ENCODE results near the gene CXCL10. TPM values are rescaled to one million over a fixed set of nuclear protein-coding genes. Genes with fewer than 3 reads are reported as not detected.
"Not testable (repeated sequence)": the region's sequence is repeated elsewhere in the genome, so short reads cannot be mapped to it uniquely, and the experiment has no call there.

Gene CXCL10
- total RNA-seq, 1 experiment from 2014 or later: not detected

DNA sequence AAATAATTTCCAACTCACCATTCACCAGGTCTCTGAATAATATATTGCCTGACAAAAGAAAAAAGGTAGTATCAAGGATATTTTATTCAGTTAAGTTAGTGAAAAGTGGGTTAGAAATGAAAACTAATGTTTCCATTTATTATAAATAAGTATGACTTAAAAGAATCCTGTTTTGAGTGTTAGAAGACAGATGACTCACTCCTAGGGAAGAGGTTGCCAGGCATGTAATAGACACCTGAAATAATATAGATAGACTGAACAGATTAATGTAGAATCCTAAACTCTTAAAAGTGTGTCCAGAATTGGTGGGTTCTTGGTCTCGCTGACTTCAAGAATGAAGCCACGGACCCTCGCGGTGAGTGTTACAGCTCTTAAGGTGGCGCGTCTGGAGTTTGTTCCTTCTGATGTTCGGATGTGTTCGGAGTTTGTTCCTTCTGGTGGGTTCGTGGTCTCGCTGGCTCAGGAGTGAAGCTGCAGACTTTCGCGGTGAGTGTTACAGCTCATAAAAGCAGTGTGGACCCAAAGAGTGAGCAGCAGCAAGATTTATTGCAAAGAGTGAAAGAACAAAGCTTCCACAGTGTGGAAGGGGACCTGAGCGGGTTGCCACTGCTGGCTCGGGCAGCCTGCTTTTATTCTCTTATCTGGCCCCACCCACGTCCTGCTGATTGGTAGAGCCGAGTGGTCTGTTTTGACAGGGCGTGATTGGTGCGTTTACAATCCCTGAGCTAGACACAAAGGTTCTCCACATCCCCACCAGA lies 19.1 kb upstream of the CXCL10 start:
- H3K27me3 ChIP-seq (ENCODE audit: control insufficient read depth, insufficient read depth, low read length); H3K4me1 ChIP-seq (ENCODE audit: control insufficient read depth, insufficient read depth, low read length); H3K4me3 ChIP-seq (ENCODE audit: low read depth in 2 of 2, low read length in 2 of 2); H3K9me3 ChIP-seq (ENCODE audit: control insufficient read depth, insufficient read depth, low read depth, low read length); ATAC-seq; in situ Hi-C loops (cut with HindIII; ENCODE audit: low pct_unique_long_range_greater_than_20kb, low sequenced_read_pairs); H3K36me3 ChIP-seq (ENCODE audit: control insufficient read depth, insufficient read depth, low read length); intact Hi-C loops (cut with micrococcal nuclease; ENCODE audit: unreplicated experiment); H3K27ac ChIP-seq (ENCODE audit: low read length); DNase-seq (ENCODE audit: low read depth, low spot score); BruUV-seq (replicated peaks); CTCF ChIA-PET; POLR2A ChIA-PET: not testable (repeated sequence)

DNA sequence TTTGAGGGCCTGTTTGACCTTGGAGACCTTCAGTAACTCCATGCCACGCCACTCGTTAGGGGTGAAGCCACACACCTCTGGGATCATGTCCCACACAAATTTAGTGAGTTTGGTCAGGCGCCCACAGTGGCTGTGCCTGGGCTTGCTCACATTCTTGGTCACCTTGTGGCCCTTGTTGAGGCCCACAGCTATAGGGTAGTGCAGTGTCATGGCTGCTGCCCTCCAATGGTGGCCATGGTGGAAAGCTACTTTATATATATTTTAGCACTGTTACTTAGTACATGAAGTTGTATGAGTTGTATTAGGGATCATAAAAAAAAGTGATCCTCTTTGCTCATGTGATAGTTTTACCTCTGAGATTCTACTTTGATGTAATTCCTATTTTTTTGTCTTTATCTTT lies 13.6 kb upstream of the CXCL10 start:
- H3K36me3 ChIP-seq (ENCODE audit: control insufficient read depth, insufficient read depth, low read length): no peaks in the 10 kb centered on the region
- ChIA-PET POLR2A (no interaction called here), CTCF (no interaction called here)
- in situ Hi-C loops (cut with HindIII; ENCODE audit: low pct_unique_long_range_greater_than_20kb, low sequenced_read_pairs): no loop called here
- no peaks in the 10 kb centered on the region for H3K27me3 ChIP-seq (ENCODE audit: control insufficient read depth, insufficient read depth, low read length)
- no peaks in the 10 kb centered on the region for H3K4me1 ChIP-seq (ENCODE audit: control insufficient read depth, insufficient read depth, low read length)
- no peak for DNase-seq (ENCODE audit: low read depth, low spot score)
- intact Hi-C loops (cut with micrococcal nuclease; ENCODE audit: unreplicated experiment): no loop called here
- no peak overlapping the region for H3K27ac ChIP-seq (ENCODE audit: low read length)
- no peak overlapping the region for H3K4me3 ChIP-seq (ENCODE audit: low read depth in 2 of 2, low read length in 2 of 2)
- H3K9me3 ChIP-seq (ENCODE audit: control insufficient read depth, insufficient read depth, low read depth, low read length): no peaks in the 10 kb centered on the region
- TF ChIP-seq, protein P1, sequence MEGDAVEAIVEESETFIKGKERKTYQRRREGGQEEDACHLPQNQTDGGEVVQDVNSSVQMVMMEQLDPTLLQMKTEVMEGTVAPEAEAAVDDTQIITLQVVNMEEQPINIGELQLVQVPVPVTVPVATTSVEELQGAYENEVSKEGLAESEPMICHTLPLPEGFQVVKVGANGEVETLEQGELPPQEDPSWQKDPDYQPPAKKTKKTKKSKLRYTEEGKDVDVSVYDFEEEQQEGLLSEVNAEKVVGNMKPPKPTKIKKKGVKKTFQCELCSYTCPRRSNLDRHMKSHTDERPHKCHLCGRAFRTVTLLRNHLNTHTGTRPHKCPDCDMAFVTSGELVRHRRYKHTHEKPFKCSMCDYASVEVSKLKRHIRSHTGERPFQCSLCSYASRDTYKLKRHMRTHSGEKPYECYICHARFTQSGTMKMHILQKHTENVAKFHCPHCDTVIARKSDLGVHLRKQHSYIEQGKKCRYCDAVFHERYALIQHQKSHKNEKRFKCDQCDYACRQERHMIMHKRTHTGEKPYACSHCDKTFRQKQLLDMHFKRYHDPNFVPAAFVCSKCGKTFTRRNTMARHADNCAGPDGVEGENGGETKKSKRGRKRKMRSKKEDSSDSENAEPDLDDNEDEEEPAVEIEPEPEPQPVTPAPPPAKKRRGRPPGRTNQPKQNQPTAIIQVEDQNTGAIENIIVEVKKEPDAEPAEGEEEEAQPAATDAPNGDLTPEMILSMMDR (IDR thresholded peaks at IDR 0.05): no peak
- TF ChIP-seq TCF7L2 (IDR thresholded peaks at IDR 0.05; ENCODE audit: low read depth, low read length) (no peak), SIN3A (IDR thresholded peaks at IDR 0.05; ENCODE audit: borderline replicate concordance, insufficient read depth, low read depth, low read length) (no peak), POLR2AphosphoS5 (IDR thresholded peaks at IDR 0.05; ENCODE audit: low read depth, low read length) (no peak)
- TF ChIP-seq, protein P2, sequence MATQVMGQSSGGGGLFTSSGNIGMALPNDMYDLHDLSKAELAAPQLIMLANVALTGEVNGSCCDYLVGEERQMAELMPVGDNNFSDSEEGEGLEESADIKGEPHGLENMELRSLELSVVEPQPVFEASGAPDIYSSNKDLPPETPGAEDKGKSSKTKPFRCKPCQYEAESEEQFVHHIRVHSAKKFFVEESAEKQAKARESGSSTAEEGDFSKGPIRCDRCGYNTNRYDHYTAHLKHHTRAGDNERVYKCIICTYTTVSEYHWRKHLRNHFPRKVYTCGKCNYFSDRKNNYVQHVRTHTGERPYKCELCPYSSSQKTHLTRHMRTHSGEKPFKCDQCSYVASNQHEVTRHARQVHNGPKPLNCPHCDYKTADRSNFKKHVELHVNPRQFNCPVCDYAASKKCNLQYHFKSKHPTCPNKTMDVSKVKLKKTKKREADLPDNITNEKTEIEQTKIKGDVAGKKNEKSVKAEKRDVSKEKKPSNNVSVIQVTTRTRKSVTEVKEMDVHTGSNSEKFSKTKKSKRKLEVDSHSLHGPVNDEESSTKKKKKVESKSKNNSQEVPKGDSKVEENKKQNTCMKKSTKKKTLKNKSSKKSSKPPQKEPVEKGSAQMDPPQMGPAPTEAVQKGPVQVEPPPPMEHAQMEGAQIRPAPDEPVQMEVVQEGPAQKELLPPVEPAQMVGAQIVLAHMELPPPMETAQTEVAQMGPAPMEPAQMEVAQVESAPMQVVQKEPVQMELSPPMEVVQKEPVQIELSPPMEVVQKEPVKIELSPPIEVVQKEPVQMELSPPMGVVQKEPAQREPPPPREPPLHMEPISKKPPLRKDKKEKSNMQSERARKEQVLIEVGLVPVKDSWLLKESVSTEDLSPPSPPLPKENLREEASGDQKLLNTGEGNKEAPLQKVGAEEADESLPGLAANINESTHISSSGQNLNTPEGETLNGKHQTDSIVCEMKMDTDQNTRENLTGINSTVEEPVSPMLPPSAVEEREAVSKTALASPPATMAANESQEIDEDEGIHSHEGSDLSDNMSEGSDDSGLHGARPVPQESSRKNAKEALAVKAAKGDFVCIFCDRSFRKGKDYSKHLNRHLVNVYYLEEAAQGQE (IDR thresholded peaks at IDR 0.05; ENCODE audit: insufficient read depth in 1 of 2, low read depth in 2 of 2, low read length in 1 of 2): no peak
- no peak for ATAC-seq
- BruUV-seq (replicated peaks): no TSS peak

DNA sequence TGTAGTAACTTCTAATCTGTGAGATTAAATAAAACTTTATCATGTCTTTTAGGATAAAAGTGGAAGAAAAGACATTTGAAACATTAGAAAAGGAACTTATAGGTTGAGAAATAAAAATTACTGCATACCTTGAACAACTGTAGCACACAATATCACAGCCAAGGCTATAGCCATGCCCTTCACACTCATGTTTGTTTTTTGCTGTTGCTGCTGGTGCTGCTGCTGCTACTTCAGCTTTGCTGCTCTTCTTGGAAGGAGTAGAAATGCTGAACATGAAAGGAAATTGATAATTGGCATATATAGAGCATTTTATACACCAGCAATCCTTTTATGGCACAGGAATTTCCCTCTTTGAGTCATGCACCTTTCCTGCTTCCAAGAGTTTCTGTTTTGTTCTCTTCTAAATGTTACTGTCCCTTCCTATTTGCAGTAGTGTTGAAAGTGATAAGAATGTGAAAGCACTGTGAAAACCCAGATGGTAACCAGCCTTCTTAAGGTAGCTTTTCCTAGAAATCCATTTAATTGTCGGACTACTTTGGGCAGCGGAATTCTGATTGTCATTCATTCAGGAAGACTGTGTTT lies 12.6 kb upstream of the CXCL10 start, which contains the start of gene CXCL11:
Gene CXCL11 (minus strand): TSS at position 272 of the 582 bp plus-strand sequence. CDS start 83 bp downstream, at position 189.
- Histone ChIP-seq H3K9me3 (ENCODE audit: control insufficient read depth, insufficient read depth, low read depth, low read length) (no peaks in the 10 kb centered on the region), H3K4me3 (ENCODE audit: low read depth in 2 of 2, low read length in 2 of 2) (no peak within 1 kb of the TSS), H3K27ac (ENCODE audit: low read length) (no peak within 1 kb of the TSS), H3K27me3 (ENCODE audit: control insufficient read depth, insufficient read depth, low read length) (no peaks in the 10 kb centered on the region), H3K36me3 (ENCODE audit: control insufficient read depth, insufficient read depth, low read length) (no peaks in the 10 kb centered on the region), H3K4me1 (ENCODE audit: control insufficient read depth, insufficient read depth, low read length) (no peaks in the 10 kb centered on the region)
- TF ChIP-seq, protein P1 (IDR thresholded peaks at IDR 0.05): no peak
- no peak for TF ChIP-seq SIN3A (IDR thresholded peaks at IDR 0.05; ENCODE audit: borderline replicate concordance, insufficient read depth, low read depth, low read length)
- intact Hi-C loops (cut with micrococcal nuclease; ENCODE audit: unreplicated experiment) (no loop called here), in situ Hi-C loops (cut with HindIII; ENCODE audit: low pct_unique_long_range_greater_than_20kb, low sequenced_read_pairs) (no loop called here)
- POLR2A ChIA-PET: interaction anchor here (0.5 kb wide), 1 partner anchor 1639 kb away, joined by 5 read pairs; no protein-coding TSS in a partner anchor
- CTCF ChIA-PET: no interaction called here
- no TSS peak for BruUV-seq (replicated peaks)
- DNase-seq (ENCODE audit: low read depth, low spot score) (no peak), ATAC-seq (no peak)

Measured in Panc1 (cell line).